ENCODE data around the gene SLC35A3.

DNA sequence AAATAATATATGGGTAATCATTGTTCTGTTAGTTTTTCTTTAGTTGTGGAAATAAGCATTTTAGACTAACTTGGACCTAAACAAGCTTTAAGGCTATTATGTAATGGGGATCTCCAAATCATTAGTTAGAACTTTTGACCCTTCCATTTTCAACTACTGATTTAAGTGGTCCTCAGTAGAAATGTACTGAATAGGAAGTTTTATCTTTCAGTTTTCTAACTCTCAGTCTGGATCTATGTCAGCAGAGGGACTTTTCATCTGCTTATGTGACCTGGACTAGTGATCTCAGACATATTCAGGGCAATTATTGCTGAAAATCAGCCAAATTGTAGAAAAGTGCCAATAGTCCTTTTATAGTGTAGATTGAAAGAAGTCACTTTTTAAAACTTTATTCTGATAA is 106.9 kb downstream of the SLC35A3 start:
- TF ChIP-seq, protein P1, sequence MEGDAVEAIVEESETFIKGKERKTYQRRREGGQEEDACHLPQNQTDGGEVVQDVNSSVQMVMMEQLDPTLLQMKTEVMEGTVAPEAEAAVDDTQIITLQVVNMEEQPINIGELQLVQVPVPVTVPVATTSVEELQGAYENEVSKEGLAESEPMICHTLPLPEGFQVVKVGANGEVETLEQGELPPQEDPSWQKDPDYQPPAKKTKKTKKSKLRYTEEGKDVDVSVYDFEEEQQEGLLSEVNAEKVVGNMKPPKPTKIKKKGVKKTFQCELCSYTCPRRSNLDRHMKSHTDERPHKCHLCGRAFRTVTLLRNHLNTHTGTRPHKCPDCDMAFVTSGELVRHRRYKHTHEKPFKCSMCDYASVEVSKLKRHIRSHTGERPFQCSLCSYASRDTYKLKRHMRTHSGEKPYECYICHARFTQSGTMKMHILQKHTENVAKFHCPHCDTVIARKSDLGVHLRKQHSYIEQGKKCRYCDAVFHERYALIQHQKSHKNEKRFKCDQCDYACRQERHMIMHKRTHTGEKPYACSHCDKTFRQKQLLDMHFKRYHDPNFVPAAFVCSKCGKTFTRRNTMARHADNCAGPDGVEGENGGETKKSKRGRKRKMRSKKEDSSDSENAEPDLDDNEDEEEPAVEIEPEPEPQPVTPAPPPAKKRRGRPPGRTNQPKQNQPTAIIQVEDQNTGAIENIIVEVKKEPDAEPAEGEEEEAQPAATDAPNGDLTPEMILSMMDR (conservative IDR thresholded peaks at IDR 0.05; ENCODE audit: low read length): no peak
- TF ChIP-seq EZH2phosphoT487 (IDR thresholded peaks at IDR 0.05; ENCODE audit: borderline replicate concordance): no peak
